Myocyte (in vitro differentiated cells): ENCODE results near the gene GPR17. TPM values are rescaled to one million over a fixed set of nuclear protein-coding genes. Genes with fewer than 3 reads are reported as not detected.

Experiments used
- DNase-seq: peaks from one replicate; pipeline ENCODE4 v3.0.0-alpha.2; 2012; ENCODE audit warnings: low read depth
- total RNA-seq: library from RNA; depleted of rRNA; stranded (reverse); fragments of >200 nt; gene quantifications from 2 replicates; pipeline ENCODE4 v1.2.3, GENCODE V29; 2014

GPR17 gene
- total RNA-seq, 1 donor from 2014 or later = not detected

GRCh38 chr2:127629637-127630036 is 16.3 kb upstream of the GPR17 start:
- no peak for DNase-seq

GRCh38 chr2:127630096-127630863 is 15.7 kb upstream of the GPR17 start:
- DNase-seq = no peak

GRCh38 chr2:127630864-127631540 is 15.0 kb upstream of the GPR17 start:
- DNase-seq = no peak

- DNase-seq = no peak
Measured at GRCh38 chr2:127631541-127631996, 14.4 kb upstream of the GPR17 start.

- no peak for DNase-seq
Measured at GRCh38 chr2:127631997-127632581, 13.9 kb upstream of the GPR17 start.

- no peak for DNase-seq
Measured at GRCh38 chr2:127632592-127633489, 13.1 kb upstream of the GPR17 start.

- no peak for DNase-seq
Measured at GRCh38 chr2:127633556-127634065, 12.3 kb upstream of the GPR17 start.

GRCh38 chr2:127634066-127634617 is 11.8 kb upstream of the GPR17 start:
- peak; percentile 74 for DNase-seq

GRCh38 chr2:127634626-127635379 is 11.2 kb upstream of the GPR17 start:
- DNase-seq = no peak

GRCh38 chr2:127635380-127636237 is 10.3 kb upstream of the GPR17 start:
- DNase-seq = no peak

GRCh38 chr2:127636248-127637235 is 9.4 kb upstream of the GPR17 start:
- DNase-seq = no peak

GRCh38 chr2:127637236-127637630 is 8.7 kb upstream of the GPR17 start:
- DNase-seq = no peak

GRCh38 chr2:127637725-127638252 is 8.2 kb upstream of the GPR17 start:
- DNase-seq = peak; percentile 90

GRCh38 chr2:127638361-127639110 is 7.4 kb upstream of the GPR17 start:
- no peak for DNase-seq

GRCh38 chr2:127639111-127639474 is 6.9 kb upstream of the GPR17 start:
- no peak for DNase-seq
